ENCODE data around the gene KLF7.
A peak's percentile ranks its signal among the peaks of the same experiment; 100 is the strongest.

DNA sequence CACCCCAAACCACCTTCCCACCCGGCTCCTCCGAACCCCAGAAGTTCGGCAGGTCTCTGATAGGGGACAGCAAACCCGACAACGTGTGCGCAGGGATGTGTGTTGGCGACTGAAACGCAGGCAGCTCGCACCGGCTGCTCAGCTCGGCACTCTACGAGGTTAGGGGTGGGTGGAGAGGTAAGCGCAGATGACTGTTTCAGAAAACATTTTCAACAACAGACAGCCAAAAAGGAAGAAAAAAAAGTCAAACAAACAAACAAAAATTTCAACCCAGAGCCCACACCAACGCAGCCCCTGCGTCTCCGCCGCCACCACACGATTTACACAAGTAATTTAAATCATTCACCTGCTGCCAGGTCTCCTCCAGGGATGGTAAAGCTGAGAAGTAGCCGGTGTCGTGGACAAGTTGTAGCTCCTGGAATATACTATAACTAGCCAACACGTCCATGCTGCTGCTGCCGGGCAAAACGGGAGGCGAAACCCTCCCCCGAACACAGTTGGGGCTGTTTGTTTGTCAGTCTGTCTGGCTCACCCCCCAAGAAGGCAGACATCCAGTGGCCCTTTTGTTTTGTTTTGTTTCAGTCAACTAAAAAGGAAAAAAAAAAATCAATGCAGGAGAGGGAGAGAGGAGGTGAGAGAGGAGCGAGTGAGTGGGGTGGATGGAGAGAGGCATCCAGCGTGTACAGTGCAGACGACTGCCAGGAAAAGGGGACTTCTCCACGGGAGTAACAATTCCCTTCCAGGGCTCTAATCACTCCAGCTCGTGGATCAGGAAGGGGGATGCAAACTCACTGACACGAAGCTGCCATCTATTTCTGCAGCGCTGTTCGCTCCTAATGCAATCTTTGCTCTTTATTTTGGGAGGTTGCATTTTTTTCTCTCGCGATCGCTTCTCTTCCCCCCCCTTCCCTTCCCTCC is at the start of gene KLF7:
- TF ChIP-seq POLR2AphosphoS5 (IDR thresholded peaks at IDR 0.05; ENCODE audit: low read depth) (peak; percentile 48; the same call in 1 of the 2 replicates), REST (IDR thresholded peaks at IDR 0.05; ENCODE audit: insufficient replicate concordance, low read depth) (peak; percentile 27), CTCF (IDR thresholded peaks at IDR 0.05; ENCODE audit: insufficient read depth, low read length) (no peak), SPI1 (IDR thresholded peaks at IDR 0.05; ENCODE audit: borderline replicate concordance, low read depth) (no peak)
